Panc1 (cell line): ENCODE data around the gene MTHFD2L. TPM values are rescaled to one million over a fixed set of nuclear protein-coding genes. Genes with fewer than 3 reads are reported as not detected.

Experiments
- ATAC-seq: fragments of 200-7000 bp; cut with Tn5 transposase; 2 replicates; pipeline ENCODE4 v1.9.1; 2020; ENCODE audit warnings: mild to moderate bottlenecking, moderate library complexity
- BruUV-seq: library from RNA; stranded (reverse); fragments of 400-500 nt; replicated peaks from 2 replicates; lab custom pipeline; 2021; lab: Mats Ljungman, UMichigan
- CTCF ChIA-PET: fragments of 300-600 bp; sonication (Branson Sonifier 250); formaldehyde crosslinking; loops from one replicate; lab custom pipeline; 2022; ENCODE audit warnings: antibody characterized with exemption; lab: Charles Lee
- POLR2A ChIA-PET: fragments of 300-600 bp; sonication (Branson Sonifier 250); formaldehyde crosslinking; loops from one replicate; lab custom pipeline; 2022; ENCODE audit warnings: antibody characterized with exemption; lab: Charles Lee
- DNase-seq: peaks from one replicate; pipeline ENCODE4 v3.0.0-alpha.2; 2010; ENCODE audit warnings: low read depth, low spot score
- H3K27ac ChIP-seq: 2 replicates; pipeline ENCODE4 v1.5.1; 2011; ENCODE audit warnings: mild to moderate bottlenecking, low read length, inconsistent platforms
- H3K27me3 ChIP-seq: fragments of 200-500 bp; sonication (Bioruptor generic); 2 replicates; pipeline ENCODE4 v1.6.0; 2014; ENCODE audit warnings: low read length, inconsistent platforms; ENCODE audit not compliant: control insufficient read depth, insufficient read depth
- H3K36me3 ChIP-seq: fragments of 200-500 bp; sonication (Bioruptor generic); 2 replicates; pipeline ENCODE4 v1.5.1; 2014; ENCODE audit warnings: inconsistent platforms, mild to moderate bottlenecking, low read length, moderate library complexity; ENCODE audit not compliant: control insufficient read depth, insufficient read depth
- H3K4me1 ChIP-seq: 2 replicates; pipeline ENCODE4 v1.5.1; 2011; ENCODE audit warnings: inconsistent platforms, mild to moderate bottlenecking, low read length, moderate library complexity; ENCODE audit not compliant: control insufficient read depth, insufficient read depth
- H3K4me3 ChIP-seq, 2 experiments: 2 replicates each; pipeline ENCODE4 v1.5.1; 2011 to 2012; ENCODE audit warnings: low read depth in 2 of 2, low read length in 2 of 2, mild to moderate bottlenecking in 2 of 2, inconsistent platforms in 1 of 2, moderate library complexity in 1 of 2
- H3K9me3 ChIP-seq: fragments of 200-500 bp; sonication (Bioruptor generic); 2 replicates; pipeline ENCODE4 v1.5.1; 2014; ENCODE audit warnings: low read depth, mild to moderate bottlenecking, inconsistent platforms, low read length, moderate library complexity; ENCODE audit not compliant: control insufficient read depth, insufficient read depth
- CTCF ChIP-seq: fragments of 450-650 bp; IDR thresholded peaks from 2 replicates; pipeline ENCODE4 v1.5.1; 2017; ENCODE audit warnings: mild to moderate bottlenecking
- POLR2AphosphoS5 ChIP-seq: IDR thresholded peaks from 2 replicates; pipeline ENCODE4 v1.6.1; 2012; ENCODE audit warnings: mild to moderate bottlenecking, low read depth, low read length, moderate library complexity
- SIN3A ChIP-seq: IDR thresholded peaks from 2 replicates; pipeline ENCODE4 v1.6.1; 2012; ENCODE audit warnings: low read depth, mild to moderate bottlenecking, low read length, moderate library complexity, borderline replicate concordance; ENCODE audit not compliant: insufficient read depth
- TCF7L2 ChIP-seq: IDR thresholded peaks from 2 replicates; pipeline ENCODE4 v1.6.1; 2011; ENCODE audit warnings: mild to moderate bottlenecking, low read depth, low read length, inconsistent platforms
- in situ Hi-C: cut with HindIII; loops from 2 replicates; pipeline ENCODE4 v1.10.0; 2016; ENCODE audit warnings: low sequenced_read_pairs, low pct_unique_long_range_greater_than_20kb
- intact Hi-C: fragments of 100-400 bp; cut with micrococcal nuclease; formaldehyde crosslinking; loops from one replicate; pipeline ENCODE4 v1.10.0; 2022; ENCODE audit not compliant: unreplicated experiment
- total RNA-seq: library from RNA; stranded (reverse); gene quantifications from one replicate; pipeline ENCODE4 v1.2.1, GENCODE V29; 2021; ENCODE audit not compliant: unreplicated experiment
- TF ChIP-seq, protein P1 (sequence below), 2 experiments: IDR thresholded peaks; 2 replicates each; pipeline ENCODE4 v1.6.1; 2011 to 2012; ENCODE audit warnings: low read depth in 2 of 2, control low read depth in 1 of 2, low read length in 1 of 2, mild to moderate bottlenecking in 1 of 2, moderate library complexity in 1 of 2; ENCODE audit not compliant: insufficient read depth in 1 of 2

Gene MTHFD2L
- total RNA-seq, 1 experiment from 2014 or later = 6.6 TPM

GRCh38 chr4:74267998-74268606 is 110.2 kb downstream of the MTHFD2L start:
- ChIA-PET POLR2A (no interaction called here), CTCF (interaction anchor here (0.5 kb wide), 1 partner anchor 11 kb away, joined by 3 read pairs; no protein-coding TSS in a partner anchor)
- no peaks in the 10 kb centered on the region for H3K36me3 ChIP-seq
- H3K9me3 ChIP-seq = no peaks in the 10 kb centered on the region
- TF ChIP-seq SIN3A = no peak
- TF ChIP-seq, protein P1, sequence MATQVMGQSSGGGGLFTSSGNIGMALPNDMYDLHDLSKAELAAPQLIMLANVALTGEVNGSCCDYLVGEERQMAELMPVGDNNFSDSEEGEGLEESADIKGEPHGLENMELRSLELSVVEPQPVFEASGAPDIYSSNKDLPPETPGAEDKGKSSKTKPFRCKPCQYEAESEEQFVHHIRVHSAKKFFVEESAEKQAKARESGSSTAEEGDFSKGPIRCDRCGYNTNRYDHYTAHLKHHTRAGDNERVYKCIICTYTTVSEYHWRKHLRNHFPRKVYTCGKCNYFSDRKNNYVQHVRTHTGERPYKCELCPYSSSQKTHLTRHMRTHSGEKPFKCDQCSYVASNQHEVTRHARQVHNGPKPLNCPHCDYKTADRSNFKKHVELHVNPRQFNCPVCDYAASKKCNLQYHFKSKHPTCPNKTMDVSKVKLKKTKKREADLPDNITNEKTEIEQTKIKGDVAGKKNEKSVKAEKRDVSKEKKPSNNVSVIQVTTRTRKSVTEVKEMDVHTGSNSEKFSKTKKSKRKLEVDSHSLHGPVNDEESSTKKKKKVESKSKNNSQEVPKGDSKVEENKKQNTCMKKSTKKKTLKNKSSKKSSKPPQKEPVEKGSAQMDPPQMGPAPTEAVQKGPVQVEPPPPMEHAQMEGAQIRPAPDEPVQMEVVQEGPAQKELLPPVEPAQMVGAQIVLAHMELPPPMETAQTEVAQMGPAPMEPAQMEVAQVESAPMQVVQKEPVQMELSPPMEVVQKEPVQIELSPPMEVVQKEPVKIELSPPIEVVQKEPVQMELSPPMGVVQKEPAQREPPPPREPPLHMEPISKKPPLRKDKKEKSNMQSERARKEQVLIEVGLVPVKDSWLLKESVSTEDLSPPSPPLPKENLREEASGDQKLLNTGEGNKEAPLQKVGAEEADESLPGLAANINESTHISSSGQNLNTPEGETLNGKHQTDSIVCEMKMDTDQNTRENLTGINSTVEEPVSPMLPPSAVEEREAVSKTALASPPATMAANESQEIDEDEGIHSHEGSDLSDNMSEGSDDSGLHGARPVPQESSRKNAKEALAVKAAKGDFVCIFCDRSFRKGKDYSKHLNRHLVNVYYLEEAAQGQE (IDR thresholded peaks at IDR 0.05; ENCODE audit: insufficient read depth in 1 of 2, low read depth in 2 of 2, low read length in 1 of 2) = no peak
- no peak for TF ChIP-seq TCF7L2
- no peak for TF ChIP-seq POLR2AphosphoS5
- TF ChIP-seq CTCF = no peak
- H3K27me3 ChIP-seq = no peaks in the 10 kb centered on the region
- BruUV-seq = no TSS peak
- no peak for ATAC-seq
- no peak for DNase-seq
- H3K4me3 ChIP-seq = no peak overlapping the region
- no peak overlapping the region for H3K27ac ChIP-seq
- in situ Hi-C loops = no loop called here
- no peaks in the 10 kb centered on the region for H3K4me1 ChIP-seq
- intact Hi-C loops = no loop called here

- in situ Hi-C loops = no loop called here
- Histone ChIP-seq H3K9me3 (no peaks in the 10 kb centered on the region), H3K4me3 (no peak overlapping the region), H3K36me3 (no peaks in the 10 kb centered on the region), H3K4me1 (no peaks in the 10 kb centered on the region), H3K27me3 (no peaks in the 10 kb centered on the region), H3K27ac (no peak overlapping the region)
- TF ChIP-seq CTCF (no peak), SIN3A (no peak), POLR2AphosphoS5 (no peak), TCF7L2 (no peak)
- TF ChIP-seq, protein P1 (IDR thresholded peaks at IDR 0.05; ENCODE audit: insufficient read depth in 1 of 2, low read depth in 2 of 2, low read length in 1 of 2) = no peak
- CTCF ChIA-PET = interaction anchor here (0.5 kb wide), 1 partner anchor 11 kb away, joined by 3 read pairs; no protein-coding TSS in a partner anchor
- no peak for ATAC-seq
- no TSS peak for BruUV-seq
- DNase-seq = no peak
- intact Hi-C loops = no loop called here
- POLR2A ChIA-PET = interaction anchor here (0.7 kb wide), 1 partner anchor 39 kb away, joined by 3 read pairs; the partner anchor contains the start of gene EPGN
These were observed 110.7 kb downstream of the MTHFD2L start for GRCh38 chr4:74268643-74269042.
